Endothelial cell (in vitro differentiated cells): ENCODE measurements around the gene MAN2B2. TPM values are rescaled to one million over a fixed set of nuclear protein-coding genes. Genes with fewer than 3 reads are reported as not detected.
A peak's percentile ranks its signal among the peaks of the same experiment; 100 is the strongest.

Experiments
- DNase-seq: peaks from one replicate; pipeline ENCODE4 v3.0.0; 2021; ENCODE audit warnings: low spot score
- H3K27ac Mint-ChIP-seq: one replicate; pipeline ENCODE4 v1.8.0; 2021; ENCODE audit warnings: mixed read lengths, inconsistent platforms; ENCODE audit not compliant: unreplicated experiment
- H3K27me3 Mint-ChIP-seq: one replicate; pipeline ENCODE4 v1.8.0; 2021; ENCODE audit warnings: mild to moderate bottlenecking, moderate library complexity, mixed read lengths, inconsistent platforms; ENCODE audit not compliant: unreplicated experiment
- H3K36me3 Mint-ChIP-seq: one replicate; pipeline ENCODE4 v1.8.0; 2021; ENCODE audit warnings: mild to moderate bottlenecking, low read depth, mixed read lengths, inconsistent platforms; ENCODE audit not compliant: unreplicated experiment
- H3K4me1 Mint-ChIP-seq: one replicate; pipeline ENCODE4 v1.8.0; 2021; ENCODE audit warnings: mild to moderate bottlenecking, mixed read lengths, inconsistent platforms; ENCODE audit not compliant: unreplicated experiment
- H3K4me3 Mint-ChIP-seq: one replicate; pipeline ENCODE4 v1.8.0; 2021; ENCODE audit warnings: mild to moderate bottlenecking, mixed read lengths, inconsistent platforms; ENCODE audit not compliant: unreplicated experiment
- H3K9me3 Mint-ChIP-seq: one replicate; pipeline ENCODE4 v1.8.0; 2021; ENCODE audit warnings: mixed read lengths, inconsistent platforms; ENCODE audit not compliant: unreplicated experiment
- total RNA-seq: library from RNA; stranded (reverse); fragmentation: NEBNext Ultra II Directional; extraction: Animal tissue kit (Norgen Biotek cat#: 25700); gene quantifications from one replicate; pipeline ENCODE4 v1.2.1, GENCODE V29; 2021; ENCODE audit not compliant: unreplicated experiment
- TF ChIP-seq, protein P1 (sequence below): fragments of 200-600 bp; sonication (generic); IDR thresholded peaks from one replicate; pipeline ENCODE4 v1.5.0; 2021; ENCODE audit warnings: antibody characterized with exemption; ENCODE audit not compliant: unreplicated experiment

The MAN2B2 gene
- total RNA-seq, 1 donor from 2014 or later: 12.5 TPM

- Mint-ChIP-seq H3K27ac (no peak overlapping the region), H3K36me3 (peaks cover 13% of the 10 kb centered on the region), H3K27me3 (peaks cover 6% of the 10 kb centered on the region), H3K9me3 (no peaks in the 10 kb centered on the region), H3K4me3 (no peak overlapping the region), H3K4me1 (no peaks in the 10 kb centered on the region)
- no peak for DNase-seq
- TF ChIP-seq, protein P1, sequence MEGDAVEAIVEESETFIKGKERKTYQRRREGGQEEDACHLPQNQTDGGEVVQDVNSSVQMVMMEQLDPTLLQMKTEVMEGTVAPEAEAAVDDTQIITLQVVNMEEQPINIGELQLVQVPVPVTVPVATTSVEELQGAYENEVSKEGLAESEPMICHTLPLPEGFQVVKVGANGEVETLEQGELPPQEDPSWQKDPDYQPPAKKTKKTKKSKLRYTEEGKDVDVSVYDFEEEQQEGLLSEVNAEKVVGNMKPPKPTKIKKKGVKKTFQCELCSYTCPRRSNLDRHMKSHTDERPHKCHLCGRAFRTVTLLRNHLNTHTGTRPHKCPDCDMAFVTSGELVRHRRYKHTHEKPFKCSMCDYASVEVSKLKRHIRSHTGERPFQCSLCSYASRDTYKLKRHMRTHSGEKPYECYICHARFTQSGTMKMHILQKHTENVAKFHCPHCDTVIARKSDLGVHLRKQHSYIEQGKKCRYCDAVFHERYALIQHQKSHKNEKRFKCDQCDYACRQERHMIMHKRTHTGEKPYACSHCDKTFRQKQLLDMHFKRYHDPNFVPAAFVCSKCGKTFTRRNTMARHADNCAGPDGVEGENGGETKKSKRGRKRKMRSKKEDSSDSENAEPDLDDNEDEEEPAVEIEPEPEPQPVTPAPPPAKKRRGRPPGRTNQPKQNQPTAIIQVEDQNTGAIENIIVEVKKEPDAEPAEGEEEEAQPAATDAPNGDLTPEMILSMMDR: no peak
These were observed 41.4 kb downstream of the MAN2B2 start for GRCh38 chr4:6616087-6616995.

- Mint-ChIP-seq H3K9me3 (no peaks in the 10 kb centered on the region), H3K4me1 (no peaks in the 10 kb centered on the region), H3K27ac (no peak overlapping the region), H3K36me3 (peaks cover 6% of the 10 kb centered on the region), H3K4me3 (no peak overlapping the region), H3K27me3 (peaks cover 4% of the 10 kb centered on the region)
- TF ChIP-seq, protein P1: no peak
- no peak for DNase-seq
These were observed 42.3 kb downstream of the MAN2B2 start for GRCh38 chr4:6617246-6617645.

GRCh38 chr4:6618386-6619115 is 43.6 kb downstream of the MAN2B2 start:
- H3K27ac Mint-ChIP-seq: peak overlapping the region; percentile 67
- no peaks in the 10 kb centered on the region for H3K9me3 Mint-ChIP-seq
- TF ChIP-seq, protein P1: no peak
- no peaks in the 10 kb centered on the region for H3K4me1 Mint-ChIP-seq
- peaks cover 4% of the 10 kb centered on the region for H3K27me3 Mint-ChIP-seq
- H3K36me3 Mint-ChIP-seq: peaks cover 3% of the 10 kb centered on the region
- DNase-seq: no peak
- no peak overlapping the region for H3K4me3 Mint-ChIP-seq

DNA sequence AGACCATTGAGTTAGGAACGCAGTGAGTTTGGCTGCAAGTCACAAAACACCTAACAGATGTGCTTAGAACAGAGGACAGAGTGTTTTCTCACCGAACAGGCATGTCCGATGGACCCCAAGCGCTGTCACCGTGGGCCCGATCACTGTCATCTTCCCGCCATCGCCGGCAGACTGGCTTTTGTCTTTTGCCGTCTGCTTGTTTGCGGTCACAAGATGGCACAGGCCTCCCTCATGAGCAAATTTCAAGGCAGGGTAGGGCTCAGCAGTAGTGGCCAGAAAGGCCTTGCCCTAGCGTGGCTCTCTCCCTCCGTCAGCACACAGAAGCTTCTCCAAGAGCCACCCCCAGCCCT is 44.1 kb downstream of the MAN2B2 start:
- H3K4me1 Mint-ChIP-seq: no peaks in the 10 kb centered on the region
- no peaks in the 10 kb centered on the region for H3K9me3 Mint-ChIP-seq
- peaks cover 3% of the 10 kb centered on the region for H3K36me3 Mint-ChIP-seq
- no peak overlapping the region for H3K27ac Mint-ChIP-seq
- H3K4me3 Mint-ChIP-seq: no peak overlapping the region
- DNase-seq: no peak
- TF ChIP-seq, protein P1: no peak
- H3K27me3 Mint-ChIP-seq: peaks cover 4% of the 10 kb centered on the region
